H9 (cell line): ENCODE data around the gene PXYLP1. TPM values are rescaled to one million over a fixed set of nuclear protein-coding genes. Genes with fewer than 3 reads are reported as not detected.

Experiments used
- DNase-seq: peaks from one replicate; pipeline ENCODE4 v3.0.0-alpha.2; 2017
- H2AFZ ChIP-seq: one replicate; pipeline ENCODE4 v1.6.1; 2013; ENCODE audit warnings: mild to moderate bottlenecking, low read length, control low read depth, moderate library complexity
- H2AK5ac ChIP-seq: 2 replicates; pipeline ENCODE4 v1.6.1; 2013; ENCODE audit warnings: low read length, control low read depth, mixed read lengths; ENCODE audit not compliant: insufficient read length
- H2BK120ac ChIP-seq: one replicate; pipeline ENCODE4 v1.6.1; 2013; ENCODE audit warnings: low read depth, mild to moderate bottlenecking, low read length, control low read depth, inconsistent platforms; ENCODE audit not compliant: poor library complexity, severe bottlenecking
- H2BK12ac ChIP-seq: 2 replicates; pipeline ENCODE4 v1.6.1; 2013; ENCODE audit warnings: low read length, control low read depth, mixed read lengths, low read depth; ENCODE audit not compliant: insufficient read length
- H2BK15ac ChIP-seq: 2 replicates; pipeline ENCODE4 v1.6.1; 2013; ENCODE audit warnings: low read depth, low read length, control low read depth
- H2BK20ac ChIP-seq: one replicate; pipeline ENCODE4 v1.6.1; 2013; ENCODE audit warnings: low read depth, mild to moderate bottlenecking, low read length, control low read depth, inconsistent platforms; ENCODE audit not compliant: poor library complexity, severe bottlenecking
- H2BK5ac ChIP-seq: 2 replicates; pipeline ENCODE4 v1.6.1; 2013; ENCODE audit warnings: low read length, control low read depth, mixed read lengths; ENCODE audit not compliant: insufficient read length
- H3K14ac ChIP-seq: 2 replicates; pipeline ENCODE4 v1.6.1; 2013; ENCODE audit warnings: low read length, control low read depth; ENCODE audit not compliant: insufficient read depth
- H3K18ac ChIP-seq: 2 replicates; pipeline ENCODE4 v1.6.1; 2013; ENCODE audit warnings: low read depth, mild to moderate bottlenecking, mixed read lengths, low read length, control low read depth; ENCODE audit not compliant: insufficient read length
- H3K23ac ChIP-seq: 2 replicates; pipeline ENCODE4 v1.6.1; 2013; ENCODE audit warnings: low read length, control low read depth, mixed read lengths, low read depth; ENCODE audit not compliant: insufficient read length
- H3K23me2 ChIP-seq: 2 replicates; pipeline ENCODE4 v1.6.1; 2013; ENCODE audit warnings: low read depth, mild to moderate bottlenecking, mixed read lengths, low read length, control low read depth; ENCODE audit not compliant: insufficient read length, poor library complexity, severe bottlenecking
- H3K27ac ChIP-seq: 2 replicates; pipeline ENCODE4 v1.5.1; 2013; ENCODE audit warnings: low read length, control low read depth, mixed read lengths, low read depth; ENCODE audit not compliant: insufficient read length
- H3K27me3 ChIP-seq: 2 replicates; pipeline ENCODE4 v1.6.1; 2013; ENCODE audit warnings: low read length, control low read depth, inconsistent platforms; ENCODE audit not compliant: insufficient read depth
- H3K4ac ChIP-seq: 2 replicates; pipeline ENCODE4 v1.6.1; 2013; ENCODE audit warnings: low read depth, mild to moderate bottlenecking, control low read depth, inconsistent platforms, low read length, moderate library complexity
- H3K4me1 ChIP-seq: 2 replicates; pipeline ENCODE4 v1.6.1; 2013; ENCODE audit warnings: low read length, control low read depth, inconsistent platforms; ENCODE audit not compliant: insufficient read depth
- H3K4me2 ChIP-seq: 2 replicates; pipeline ENCODE4 v1.6.1; 2013; ENCODE audit warnings: low read length, control low read depth, mixed read lengths; ENCODE audit not compliant: insufficient read length, insufficient read depth
- H3K56ac ChIP-seq: 2 replicates; pipeline ENCODE4 v1.6.1; 2013; ENCODE audit warnings: low read depth, mild to moderate bottlenecking, mixed read lengths, low read length, control low read depth; ENCODE audit not compliant: insufficient read length
- H3K79me1 ChIP-seq: 2 replicates; pipeline ENCODE4 v1.6.1; 2013; ENCODE audit warnings: low read depth, mild to moderate bottlenecking, moderate library complexity, low read length, control low read depth, inconsistent platforms; ENCODE audit not compliant: insufficient read depth, poor library complexity, severe bottlenecking
- H3K79me2 ChIP-seq: 2 replicates; pipeline ENCODE4 v1.6.1; 2013; ENCODE audit warnings: low read length, control low read depth, inconsistent platforms; ENCODE audit not compliant: insufficient read depth
- H3K9ac ChIP-seq: 2 replicates; pipeline ENCODE4 v1.6.1; 2013; ENCODE audit warnings: low read length, control low read depth, mixed read lengths; ENCODE audit not compliant: insufficient read length; ENCODE audit errors: extremely low read depth
- H3K9me3 ChIP-seq: one replicate; pipeline ENCODE4 v1.6.1; 2013; ENCODE audit warnings: low read depth, low read length, inconsistent platforms; ENCODE audit not compliant: control insufficient read depth
- H3T11ph ChIP-seq: one replicate; pipeline ENCODE4 v1.6.1; 2013; ENCODE audit warnings: mild to moderate bottlenecking, low read length, control low read depth, inconsistent platforms
- H4K20me1 ChIP-seq: one replicate; pipeline ENCODE4 v1.6.1; 2013; ENCODE audit not compliant: control insufficient read depth, insufficient read length, insufficient read depth
- H4K5ac ChIP-seq: 2 replicates; pipeline ENCODE4 v1.6.1; 2013; ENCODE audit warnings: low read depth, mild to moderate bottlenecking, mixed read lengths, low read length, control low read depth; ENCODE audit not compliant: insufficient read length
- H4K8ac ChIP-seq: replicated peaks from 2 replicates; pipeline ENCODE4 v1.6.1; 2013; ENCODE audit warnings: low read length, control low read depth, mixed read lengths, low read depth; ENCODE audit not compliant: insufficient read length
- H4K91ac ChIP-seq: 2 replicates; pipeline ENCODE4 v1.6.1; 2013; ENCODE audit warnings: low read depth, mild to moderate bottlenecking, moderate library complexity, mixed read lengths, low read length, control low read depth; ENCODE audit not compliant: insufficient read length
- H3K27ac Mint-ChIP-seq, 3 experiments: 2 replicates in 2 of 3; 3 replicates in 1 of 3; pipeline ENCODE4 v1.8.0; 2020 to 2021; ENCODE audit warnings: mixed read lengths in 3 of 3, mild to moderate bottlenecking in 1 of 3, moderate library complexity in 1 of 3
- H3K27me3 Mint-ChIP-seq: 2 replicates; pipeline ENCODE4 v1.8.0; 2021; ENCODE audit warnings: low read depth, mild to moderate bottlenecking, moderate library complexity, mixed read lengths
- H3K36me3 Mint-ChIP-seq, 3 experiments: 2 replicates in 2 of 3; 3 replicates in 1 of 3; pipeline ENCODE4 v1.8.0; 2020 to 2021; ENCODE audit warnings: low read depth in 3 of 3, mixed read lengths in 3 of 3; ENCODE audit not compliant: insufficient read depth in 1 of 3
- H3K4me1 Mint-ChIP-seq, 2 experiments: 2 replicates each; pipeline ENCODE4 v1.8.0; 2020; ENCODE audit warnings: mixed read lengths in 2 of 2
- H3K4me3 Mint-ChIP-seq, 2 experiments: 2 replicates in 1 of 2; 3 replicates in 1 of 2; pipeline ENCODE4 v1.8.0; 2020 to 2021; ENCODE audit warnings: mild to moderate bottlenecking in 2 of 2, mixed read lengths in 2 of 2, moderate library complexity in 1 of 2
- H3K9me3 Mint-ChIP-seq, 2 experiments: 2 replicates in 1 of 2; 3 replicates in 1 of 2; pipeline ENCODE4 v1.8.0; 2020; ENCODE audit warnings: mild to moderate bottlenecking in 2 of 2, mixed read lengths in 2 of 2, moderate library complexity in 1 of 2
- total RNA-seq: library from RNA; stranded (reverse); gene quantifications from 2 replicates; pipeline ENCODE4 v1.2.1, GENCODE V29; 2021
- TF ChIP-seq, protein P1 (sequence below): fragments of 200-600 bp; sonication (generic); conservative IDR thresholded peaks from 3 replicates; pipeline ENCODE4 v1.8.0; 2021; ENCODE audit warnings: antibody characterized with exemption, mild to moderate bottlenecking

The PXYLP1 gene
- total RNA-seq, 1 experiment from 2014 or later, result 17.9 TPM

DNA sequence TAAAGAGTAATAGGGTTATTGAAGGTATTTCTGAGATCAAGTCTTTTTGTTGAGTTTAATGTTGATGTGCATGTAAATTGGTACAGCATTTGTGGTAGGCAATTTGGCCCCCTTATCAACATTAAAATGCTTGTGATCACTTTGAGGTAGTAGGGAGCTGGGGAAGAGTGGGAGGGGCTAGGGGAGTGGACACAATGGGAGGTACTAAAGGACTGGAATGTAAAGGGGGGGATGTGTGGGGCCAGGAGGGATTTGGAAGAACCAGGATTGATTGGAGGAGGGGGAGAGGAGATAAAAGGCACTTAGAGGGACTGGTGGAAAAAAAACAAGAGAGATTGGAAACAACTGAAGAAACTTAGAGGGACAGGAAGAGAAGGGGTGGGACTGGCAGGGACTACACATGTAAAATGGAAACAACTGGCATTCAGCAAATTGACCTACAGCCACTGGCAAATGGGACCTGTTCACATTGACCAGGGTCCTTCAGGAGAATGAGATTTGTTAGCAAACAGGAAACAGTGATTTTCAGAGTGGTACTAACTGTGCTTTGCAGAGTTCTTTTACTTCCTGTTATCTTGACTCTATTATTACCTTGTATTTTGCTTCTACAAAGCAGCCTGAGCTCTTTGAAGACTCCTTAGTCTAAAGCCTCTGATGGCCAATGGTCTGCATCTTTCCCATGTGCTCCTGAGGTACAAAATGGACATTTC, 88.9 kb downstream of the PXYLP1 start:
- Histone ChIP-seq H2AFZ (no peak overlapping the region), H3T11ph (no peak overlapping the region), H3K23me2 (no peaks in the 10 kb centered on the region), H3K4me2 (no peak overlapping the region), H3K23ac (no peak overlapping the region), H4K5ac (no peak overlapping the region), H2AK5ac (no peak overlapping the region), H3K9ac (no peak overlapping the region), H3K4ac (no peak overlapping the region), H3K4me1 (no peaks in the 10 kb centered on the region), H3K79me2 (no peaks in the 10 kb centered on the region), H4K91ac (no peak overlapping the region), H4K20me1 (no peaks in the 10 kb centered on the region), H3K56ac (no peak overlapping the region), H4K8ac (no peak overlapping the region), H2BK20ac (no peak overlapping the region), H2BK15ac (no peak overlapping the region), H3K9me3 (no peaks in the 10 kb centered on the region), H3K14ac (no peak overlapping the region), H2BK5ac (no peak overlapping the region), H3K18ac (no peak overlapping the region), H3K27ac (no peak overlapping the region), H2BK12ac (no peak overlapping the region), H2BK120ac (no peak overlapping the region), H3K27me3 (no peaks in the 10 kb centered on the region), H3K79me1 (no peaks in the 10 kb centered on the region)
- DNase-seq, result no peak
- TF ChIP-seq, protein P1, sequence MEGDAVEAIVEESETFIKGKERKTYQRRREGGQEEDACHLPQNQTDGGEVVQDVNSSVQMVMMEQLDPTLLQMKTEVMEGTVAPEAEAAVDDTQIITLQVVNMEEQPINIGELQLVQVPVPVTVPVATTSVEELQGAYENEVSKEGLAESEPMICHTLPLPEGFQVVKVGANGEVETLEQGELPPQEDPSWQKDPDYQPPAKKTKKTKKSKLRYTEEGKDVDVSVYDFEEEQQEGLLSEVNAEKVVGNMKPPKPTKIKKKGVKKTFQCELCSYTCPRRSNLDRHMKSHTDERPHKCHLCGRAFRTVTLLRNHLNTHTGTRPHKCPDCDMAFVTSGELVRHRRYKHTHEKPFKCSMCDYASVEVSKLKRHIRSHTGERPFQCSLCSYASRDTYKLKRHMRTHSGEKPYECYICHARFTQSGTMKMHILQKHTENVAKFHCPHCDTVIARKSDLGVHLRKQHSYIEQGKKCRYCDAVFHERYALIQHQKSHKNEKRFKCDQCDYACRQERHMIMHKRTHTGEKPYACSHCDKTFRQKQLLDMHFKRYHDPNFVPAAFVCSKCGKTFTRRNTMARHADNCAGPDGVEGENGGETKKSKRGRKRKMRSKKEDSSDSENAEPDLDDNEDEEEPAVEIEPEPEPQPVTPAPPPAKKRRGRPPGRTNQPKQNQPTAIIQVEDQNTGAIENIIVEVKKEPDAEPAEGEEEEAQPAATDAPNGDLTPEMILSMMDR, result no peak
- Mint-ChIP-seq H3K4me3 (no peak overlapping the region), H3K9me3 (peaks cover 13 to 19% of the 10 kb centered on the region in 2 experiments), H3K27ac (no peak overlapping the region; a peak in 2 of 7 replicates), H3K36me3 (peaks cover 7 to 16% (median 9%) of the 10 kb centered on the region in 3 experiments; a peak in 6 of 7 replicates), H3K4me1 (peaks cover 5% of the 10 kb centered on the region in 2 experiments), H3K27me3 (no peaks in the 10 kb centered on the region; the same call in 1 of the 2 replicates)
